ENCODE results near the gene ANO6.
A peak's percentile ranks its signal among the peaks of the same experiment; 100 is the strongest.

GRCh38 chr12:45216230-45216982, 511 bp downstream of the ANO6 start:
- TF ChIP-seq, protein P1, sequence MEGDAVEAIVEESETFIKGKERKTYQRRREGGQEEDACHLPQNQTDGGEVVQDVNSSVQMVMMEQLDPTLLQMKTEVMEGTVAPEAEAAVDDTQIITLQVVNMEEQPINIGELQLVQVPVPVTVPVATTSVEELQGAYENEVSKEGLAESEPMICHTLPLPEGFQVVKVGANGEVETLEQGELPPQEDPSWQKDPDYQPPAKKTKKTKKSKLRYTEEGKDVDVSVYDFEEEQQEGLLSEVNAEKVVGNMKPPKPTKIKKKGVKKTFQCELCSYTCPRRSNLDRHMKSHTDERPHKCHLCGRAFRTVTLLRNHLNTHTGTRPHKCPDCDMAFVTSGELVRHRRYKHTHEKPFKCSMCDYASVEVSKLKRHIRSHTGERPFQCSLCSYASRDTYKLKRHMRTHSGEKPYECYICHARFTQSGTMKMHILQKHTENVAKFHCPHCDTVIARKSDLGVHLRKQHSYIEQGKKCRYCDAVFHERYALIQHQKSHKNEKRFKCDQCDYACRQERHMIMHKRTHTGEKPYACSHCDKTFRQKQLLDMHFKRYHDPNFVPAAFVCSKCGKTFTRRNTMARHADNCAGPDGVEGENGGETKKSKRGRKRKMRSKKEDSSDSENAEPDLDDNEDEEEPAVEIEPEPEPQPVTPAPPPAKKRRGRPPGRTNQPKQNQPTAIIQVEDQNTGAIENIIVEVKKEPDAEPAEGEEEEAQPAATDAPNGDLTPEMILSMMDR (conservative IDR thresholded peaks at IDR 0.05; ENCODE audit: low read depth, low read length): peak; percentile 30; the same call in 1 of the 2 replicates
- TF ChIP-seq EZH2 (IDR thresholded peaks at IDR 0.05; ENCODE audit: borderline replicate concordance, low read depth, low read length, poor library complexity, severe bottlenecking): no peak
